ENCODE measurements around the gene MTPN.

The MTPN gene

DNA sequence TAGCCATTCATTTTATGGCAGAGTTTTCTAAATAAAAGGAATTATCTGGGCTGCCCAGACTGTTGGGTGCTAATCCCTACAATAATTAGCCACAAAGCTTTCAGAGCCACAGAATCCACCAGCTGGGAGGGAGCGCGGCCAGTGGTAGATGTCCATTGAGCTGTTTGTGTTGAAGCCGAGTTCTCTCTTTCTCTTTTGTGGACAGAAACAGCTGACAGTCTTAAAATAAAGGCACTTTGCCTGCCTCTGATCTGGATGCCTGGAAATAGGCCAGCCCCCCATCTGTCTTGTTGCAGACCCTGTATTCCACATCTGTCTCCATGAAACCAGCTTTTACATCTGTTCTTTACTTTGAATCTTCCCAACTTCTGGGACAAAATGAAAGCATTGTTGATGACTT is 66.1 kb downstream of the MTPN start:
- DNase-seq (ENCODE audit: low read depth) = no peak
- TF ChIP-seq, protein P1, sequence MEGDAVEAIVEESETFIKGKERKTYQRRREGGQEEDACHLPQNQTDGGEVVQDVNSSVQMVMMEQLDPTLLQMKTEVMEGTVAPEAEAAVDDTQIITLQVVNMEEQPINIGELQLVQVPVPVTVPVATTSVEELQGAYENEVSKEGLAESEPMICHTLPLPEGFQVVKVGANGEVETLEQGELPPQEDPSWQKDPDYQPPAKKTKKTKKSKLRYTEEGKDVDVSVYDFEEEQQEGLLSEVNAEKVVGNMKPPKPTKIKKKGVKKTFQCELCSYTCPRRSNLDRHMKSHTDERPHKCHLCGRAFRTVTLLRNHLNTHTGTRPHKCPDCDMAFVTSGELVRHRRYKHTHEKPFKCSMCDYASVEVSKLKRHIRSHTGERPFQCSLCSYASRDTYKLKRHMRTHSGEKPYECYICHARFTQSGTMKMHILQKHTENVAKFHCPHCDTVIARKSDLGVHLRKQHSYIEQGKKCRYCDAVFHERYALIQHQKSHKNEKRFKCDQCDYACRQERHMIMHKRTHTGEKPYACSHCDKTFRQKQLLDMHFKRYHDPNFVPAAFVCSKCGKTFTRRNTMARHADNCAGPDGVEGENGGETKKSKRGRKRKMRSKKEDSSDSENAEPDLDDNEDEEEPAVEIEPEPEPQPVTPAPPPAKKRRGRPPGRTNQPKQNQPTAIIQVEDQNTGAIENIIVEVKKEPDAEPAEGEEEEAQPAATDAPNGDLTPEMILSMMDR (IDR thresholded peaks at IDR 0.05; ENCODE audit: low read length, missing control alignments) = no peak
- H3K4me3 ChIP-seq (replicated peaks; ENCODE audit: low read depth, low read length) = no peak overlapping the region

DNA sequence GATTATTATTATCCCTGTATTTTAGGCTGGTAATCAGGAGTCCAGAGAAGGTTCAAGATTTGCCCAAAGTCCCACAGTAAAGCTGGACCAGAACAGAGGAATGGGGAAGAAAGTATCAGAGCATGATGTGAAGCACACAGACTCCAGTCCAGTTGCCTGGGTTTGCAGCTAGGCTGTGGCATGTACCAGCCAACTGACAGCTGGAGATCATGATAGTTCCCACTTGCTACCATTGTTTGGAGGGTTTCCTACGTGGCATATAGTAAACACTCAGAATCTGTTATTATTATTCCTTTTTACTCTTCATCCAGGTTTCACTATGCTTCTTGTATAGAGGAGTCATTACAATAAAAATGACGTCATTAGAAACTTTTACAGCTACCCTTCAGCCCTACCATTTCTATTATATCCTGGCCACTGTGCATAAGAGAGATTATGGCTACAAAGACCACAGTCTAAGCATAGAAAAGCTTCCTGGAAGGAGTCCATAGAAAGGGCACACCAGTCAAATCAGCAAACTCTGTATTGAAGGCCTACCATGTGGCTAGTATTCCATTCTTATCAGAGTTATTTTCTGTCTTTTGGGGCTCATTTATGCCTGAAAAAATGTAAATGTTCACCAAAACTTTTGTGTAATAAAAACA is 66.6 kb downstream of the MTPN start:
- no peak overlapping the region for H3K4me3 ChIP-seq (replicated peaks; ENCODE audit: low read depth, low read length)
- no peak for DNase-seq (ENCODE audit: low read depth)
- TF ChIP-seq, protein P1 (IDR thresholded peaks at IDR 0.05; ENCODE audit: low read length, missing control alignments) = no peak

DNA sequence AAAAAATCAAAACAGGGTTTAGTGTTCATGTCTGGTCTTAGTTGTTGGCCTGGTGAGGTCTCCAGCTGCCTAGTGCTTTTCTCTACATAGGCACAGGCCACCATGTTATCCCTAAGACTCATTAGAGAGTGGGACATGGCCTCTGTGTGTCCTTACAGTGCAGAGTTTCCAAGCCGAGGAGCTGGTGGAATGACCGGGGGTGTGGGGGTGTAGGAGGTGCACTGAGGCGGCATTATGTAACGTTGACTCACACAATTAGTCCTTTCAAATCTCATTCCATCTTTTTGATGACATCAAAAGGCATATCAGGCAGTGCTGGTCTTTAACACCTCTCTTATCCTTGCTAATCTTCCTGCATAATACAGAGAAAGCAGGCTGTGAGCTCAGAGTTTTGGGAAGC is 71.3 kb downstream of the MTPN start:
- H3K4me3 ChIP-seq (replicated peaks; ENCODE audit: low read depth, low read length) = no peak overlapping the region
- DNase-seq (ENCODE audit: low read depth) = no peak
- TF ChIP-seq, protein P1 (IDR thresholded peaks at IDR 0.05; ENCODE audit: low read length, missing control alignments) = no peak

DNA sequence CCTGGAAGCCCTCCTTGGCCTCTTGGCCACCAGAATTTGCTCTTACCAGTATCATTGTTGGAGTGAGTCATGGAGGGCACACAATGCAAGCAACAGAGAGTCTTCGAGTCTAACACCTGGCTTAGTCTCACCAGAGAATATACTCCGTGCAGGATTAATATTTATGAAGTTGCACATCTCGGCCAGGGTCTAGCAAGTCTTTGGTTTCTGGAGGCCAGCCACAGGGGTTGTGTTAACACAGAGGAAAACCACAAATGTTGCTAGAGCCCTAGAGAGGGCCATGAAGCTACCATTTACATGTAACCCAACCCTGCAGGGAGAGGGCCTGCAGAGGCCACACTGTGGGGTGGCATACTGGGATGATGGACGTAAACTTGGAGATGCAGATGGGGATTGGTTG is 71.8 kb downstream of the MTPN start:
- H3K4me3 ChIP-seq (replicated peaks; ENCODE audit: low read depth, low read length) = no peak overlapping the region
- no peak for DNase-seq (ENCODE audit: low read depth)
- TF ChIP-seq, protein P1 (IDR thresholded peaks at IDR 0.05; ENCODE audit: low read length, missing control alignments) = no peak

DNA sequence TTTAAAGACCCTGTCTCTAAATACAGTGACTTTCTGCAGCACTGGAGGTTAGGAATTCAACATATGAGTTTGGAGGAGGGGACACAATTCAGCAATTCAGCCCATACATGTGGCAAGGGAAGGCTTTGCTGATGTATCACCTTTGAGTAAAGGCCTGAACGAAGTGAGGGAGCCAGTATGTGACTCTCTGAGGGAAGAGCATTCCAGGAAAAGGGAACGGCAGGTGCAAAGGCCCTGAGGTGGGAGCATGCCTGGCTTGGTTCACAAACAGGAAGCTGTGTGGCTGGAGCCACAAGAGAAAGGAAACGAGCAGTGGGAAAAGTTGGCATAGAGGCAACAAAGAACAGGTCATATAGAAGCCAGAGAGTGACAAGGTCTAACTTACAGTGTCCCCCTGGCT is 72.9 kb downstream of the MTPN start:
- TF ChIP-seq, protein P1 (IDR thresholded peaks at IDR 0.05; ENCODE audit: low read length, missing control alignments) = no peak
- H3K4me3 ChIP-seq (replicated peaks; ENCODE audit: low read depth, low read length) = no peak overlapping the region
- DNase-seq (ENCODE audit: low read depth) = no peak

DNA sequence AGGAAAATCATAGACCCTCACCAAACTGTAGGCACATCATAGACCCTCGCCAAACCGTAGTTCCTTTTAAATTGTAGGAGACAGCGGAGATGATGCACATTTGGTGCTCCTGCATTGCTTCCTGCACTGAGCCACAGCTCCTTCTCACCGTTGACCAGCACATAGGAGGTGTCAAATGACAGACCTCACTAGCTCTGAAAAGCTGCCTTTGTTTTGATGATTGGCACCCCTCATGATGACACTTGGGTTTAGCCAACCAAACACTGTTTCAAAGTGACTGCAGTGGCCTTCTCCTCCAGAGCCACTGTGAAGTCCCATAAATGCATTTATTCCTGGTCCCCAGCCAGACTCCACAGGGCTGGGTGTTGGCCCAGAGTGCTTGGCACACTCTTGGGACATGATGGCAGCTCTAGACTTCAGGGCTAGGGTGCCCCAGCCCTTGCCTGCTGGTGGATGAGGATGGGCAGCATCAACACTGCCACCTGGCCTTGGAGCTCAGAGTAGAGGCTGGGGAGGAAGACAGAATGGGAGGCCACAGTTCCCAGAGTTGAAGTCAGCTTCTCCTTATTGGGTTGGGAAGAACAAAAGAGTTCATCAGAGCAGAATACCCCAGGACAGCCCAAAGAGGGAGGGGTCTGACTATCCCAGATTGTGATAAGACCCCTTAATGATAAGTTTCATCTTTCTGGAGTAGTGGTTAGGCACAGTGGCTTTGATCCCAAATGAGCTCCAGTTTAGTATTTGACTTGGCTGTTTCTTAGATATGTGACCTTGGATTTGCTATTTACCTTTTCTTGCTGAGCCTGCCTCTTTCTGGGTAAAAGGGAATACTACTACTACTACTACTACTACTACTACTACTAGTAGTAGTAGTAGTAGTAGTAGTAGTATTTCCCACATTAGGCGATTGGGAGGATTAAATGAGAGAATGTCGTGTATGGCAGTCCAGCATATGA is 75.3 kb downstream of the MTPN start:
- TF ChIP-seq, protein P1 (IDR thresholded peaks at IDR 0.05; ENCODE audit: low read length, missing control alignments) = no peak
- DNase-seq (ENCODE audit: low read depth) = no peak
- no peak overlapping the region for H3K4me3 ChIP-seq (replicated peaks; ENCODE audit: low read depth, low read length)
